ENCODE data around the gene ABR.

DNA sequence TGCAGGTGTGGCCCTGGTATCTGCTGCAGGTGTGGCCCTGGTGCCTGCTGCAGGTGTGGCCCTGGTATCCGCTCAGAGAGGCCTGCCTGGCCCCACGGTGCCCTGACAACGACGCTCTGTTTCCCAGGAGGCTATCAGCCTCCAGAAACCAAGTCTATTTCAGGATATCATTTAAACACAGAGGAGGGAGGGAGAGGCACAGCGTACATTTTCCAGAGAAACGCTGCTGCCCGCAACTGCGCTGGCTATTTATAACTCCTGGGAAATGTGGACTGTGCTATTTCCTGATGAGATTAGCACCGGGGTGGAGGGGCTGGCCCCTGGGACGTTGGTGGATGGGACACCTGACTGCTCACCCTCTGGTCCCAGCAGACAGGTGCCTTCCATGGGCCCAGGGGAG lies 160.3 kb downstream of the ABR start:
- TF ChIP-seq, protein P1, sequence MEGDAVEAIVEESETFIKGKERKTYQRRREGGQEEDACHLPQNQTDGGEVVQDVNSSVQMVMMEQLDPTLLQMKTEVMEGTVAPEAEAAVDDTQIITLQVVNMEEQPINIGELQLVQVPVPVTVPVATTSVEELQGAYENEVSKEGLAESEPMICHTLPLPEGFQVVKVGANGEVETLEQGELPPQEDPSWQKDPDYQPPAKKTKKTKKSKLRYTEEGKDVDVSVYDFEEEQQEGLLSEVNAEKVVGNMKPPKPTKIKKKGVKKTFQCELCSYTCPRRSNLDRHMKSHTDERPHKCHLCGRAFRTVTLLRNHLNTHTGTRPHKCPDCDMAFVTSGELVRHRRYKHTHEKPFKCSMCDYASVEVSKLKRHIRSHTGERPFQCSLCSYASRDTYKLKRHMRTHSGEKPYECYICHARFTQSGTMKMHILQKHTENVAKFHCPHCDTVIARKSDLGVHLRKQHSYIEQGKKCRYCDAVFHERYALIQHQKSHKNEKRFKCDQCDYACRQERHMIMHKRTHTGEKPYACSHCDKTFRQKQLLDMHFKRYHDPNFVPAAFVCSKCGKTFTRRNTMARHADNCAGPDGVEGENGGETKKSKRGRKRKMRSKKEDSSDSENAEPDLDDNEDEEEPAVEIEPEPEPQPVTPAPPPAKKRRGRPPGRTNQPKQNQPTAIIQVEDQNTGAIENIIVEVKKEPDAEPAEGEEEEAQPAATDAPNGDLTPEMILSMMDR (IDR thresholded peaks at IDR 0.05; ENCODE audit: insufficient read depth, low read length), result no peak
- TF ChIP-seq, protein P2, sequence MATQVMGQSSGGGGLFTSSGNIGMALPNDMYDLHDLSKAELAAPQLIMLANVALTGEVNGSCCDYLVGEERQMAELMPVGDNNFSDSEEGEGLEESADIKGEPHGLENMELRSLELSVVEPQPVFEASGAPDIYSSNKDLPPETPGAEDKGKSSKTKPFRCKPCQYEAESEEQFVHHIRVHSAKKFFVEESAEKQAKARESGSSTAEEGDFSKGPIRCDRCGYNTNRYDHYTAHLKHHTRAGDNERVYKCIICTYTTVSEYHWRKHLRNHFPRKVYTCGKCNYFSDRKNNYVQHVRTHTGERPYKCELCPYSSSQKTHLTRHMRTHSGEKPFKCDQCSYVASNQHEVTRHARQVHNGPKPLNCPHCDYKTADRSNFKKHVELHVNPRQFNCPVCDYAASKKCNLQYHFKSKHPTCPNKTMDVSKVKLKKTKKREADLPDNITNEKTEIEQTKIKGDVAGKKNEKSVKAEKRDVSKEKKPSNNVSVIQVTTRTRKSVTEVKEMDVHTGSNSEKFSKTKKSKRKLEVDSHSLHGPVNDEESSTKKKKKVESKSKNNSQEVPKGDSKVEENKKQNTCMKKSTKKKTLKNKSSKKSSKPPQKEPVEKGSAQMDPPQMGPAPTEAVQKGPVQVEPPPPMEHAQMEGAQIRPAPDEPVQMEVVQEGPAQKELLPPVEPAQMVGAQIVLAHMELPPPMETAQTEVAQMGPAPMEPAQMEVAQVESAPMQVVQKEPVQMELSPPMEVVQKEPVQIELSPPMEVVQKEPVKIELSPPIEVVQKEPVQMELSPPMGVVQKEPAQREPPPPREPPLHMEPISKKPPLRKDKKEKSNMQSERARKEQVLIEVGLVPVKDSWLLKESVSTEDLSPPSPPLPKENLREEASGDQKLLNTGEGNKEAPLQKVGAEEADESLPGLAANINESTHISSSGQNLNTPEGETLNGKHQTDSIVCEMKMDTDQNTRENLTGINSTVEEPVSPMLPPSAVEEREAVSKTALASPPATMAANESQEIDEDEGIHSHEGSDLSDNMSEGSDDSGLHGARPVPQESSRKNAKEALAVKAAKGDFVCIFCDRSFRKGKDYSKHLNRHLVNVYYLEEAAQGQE (IDR thresholded peaks at IDR 0.05; ENCODE audit: insufficient replicate concordance, low read depth), result no peak

All from HL-60 (cell line).